GM21528 (cell line): ENCODE results near the gene GOLGA2.

ENCODE experiments used
- ATAC-seq: cut with Tn5 transposase; IDR thresholded peaks from one replicate; pipeline ENCODE4 v1.9.1; 2021; ENCODE audit warnings: mild to moderate bottlenecking, moderate library complexity; ENCODE audit not compliant: unreplicated experiment, low FRiP score

GOLGA2 gene

GRCh38 chr9:128260340-128260739, 15.5 kb downstream of the GOLGA2 start:
- no peak for ATAC-seq

- no peak for ATAC-seq
Observed at GRCh38 chr9:128259156-128259555, 16.7 kb downstream of the GOLGA2 start.

- no peak for ATAC-seq
Observed at GRCh38 chr9:128258326-128258725, 17.5 kb downstream of the GOLGA2 start.

GRCh38 chr9:128257907-128258306, 17.9 kb downstream of the GOLGA2 start:
- ATAC-seq: no peak

- ATAC-seq: no peak
Observed at GRCh38 chr9:128257086-128257825, 18.6 kb downstream of the GOLGA2 start.

- ATAC-seq: no peak
Observed at GRCh38 chr9:128254855-128255759, 20.7 kb downstream of the GOLGA2 start.

GRCh38 chr9:128254362-128254761, 21.4 kb downstream of the GOLGA2 start:
- ATAC-seq: no peak

GRCh38 chr9:128253991-128254346, 21.8 kb downstream of the GOLGA2 start:
- no peak for ATAC-seq

- no peak for ATAC-seq
Observed at GRCh38 chr9:128253140-128253990, 22.4 kb downstream of the GOLGA2 start.

- no peak for ATAC-seq
Observed at GRCh38 chr9:128252317-128253139, 23.3 kb downstream of the GOLGA2 start.

- no peak for ATAC-seq
Observed at GRCh38 chr9:128251732-128252100, 24.1 kb downstream of the GOLGA2 start.

GRCh38 chr9:128250839-128251731, 24.7 kb downstream of the GOLGA2 start:
- ATAC-seq: no peak

GRCh38 chr9:128249908-128250838, 25.6 kb downstream of the GOLGA2 start:
- peak; percentile 80 for ATAC-seq

- no peak for ATAC-seq
Observed at GRCh38 chr9:128249558-128249907, 26.3 kb downstream of the GOLGA2 start.

GRCh38 chr9:128247226-128247803, 28.5 kb downstream of the GOLGA2 start:
- no peak for ATAC-seq

- no peak for ATAC-seq
Observed at GRCh38 chr9:128246471-128246870, 29.3 kb downstream of the GOLGA2 start.

- ATAC-seq: no peak
Observed at GRCh38 chr9:128245421-128246151, 30.2 kb downstream of the GOLGA2 start.
